Endothelial cell of umbilical vein (primary cell): ENCODE measurements around the gene SOX8.

Experiments used
- JUN ChIP-seq: IDR thresholded peaks from 2 replicates; pipeline ENCODE4 v1.6.1; 2011; ENCODE audit warnings: borderline replicate concordance, low read depth; ENCODE audit not compliant: insufficient read length, insufficient read depth
- MYC ChIP-seq: IDR thresholded peaks from one replicate; pipeline ENCODE4 v1.6.1; 2011; ENCODE audit warnings: mild to moderate bottlenecking, low read depth, low read length
- POLR2A ChIP-seq: IDR thresholded peaks from 2 replicates; pipeline ENCODE4 v1.6.1; 2012; ENCODE audit warnings: low read depth, mild to moderate bottlenecking, control low read depth, low read length
- TF ChIP-seq, protein P1 (sequence below), 2 donors: IDR thresholded peaks; 1 replicate in 1 of 2; 2 replicates in 1 of 2; pipeline ENCODE4 v1.5.1; 2011; ENCODE audit warnings: low read length in 2 of 2, mild to moderate bottlenecking in 2 of 2, moderate library complexity in 2 of 2, control low read depth in 1 of 2, inconsistent platforms in 1 of 2, low read depth in 1 of 2; ENCODE audit not compliant: insufficient read depth in 1 of 2; ENCODE audit errors: extremely low read depth in 1 of 2
- TF ChIP-seq, protein P2 (sequence below): IDR thresholded peaks from 2 replicates; pipeline ENCODE4 v1.6.1; 2011; ENCODE audit not compliant: insufficient read depth, insufficient read length

DNA sequence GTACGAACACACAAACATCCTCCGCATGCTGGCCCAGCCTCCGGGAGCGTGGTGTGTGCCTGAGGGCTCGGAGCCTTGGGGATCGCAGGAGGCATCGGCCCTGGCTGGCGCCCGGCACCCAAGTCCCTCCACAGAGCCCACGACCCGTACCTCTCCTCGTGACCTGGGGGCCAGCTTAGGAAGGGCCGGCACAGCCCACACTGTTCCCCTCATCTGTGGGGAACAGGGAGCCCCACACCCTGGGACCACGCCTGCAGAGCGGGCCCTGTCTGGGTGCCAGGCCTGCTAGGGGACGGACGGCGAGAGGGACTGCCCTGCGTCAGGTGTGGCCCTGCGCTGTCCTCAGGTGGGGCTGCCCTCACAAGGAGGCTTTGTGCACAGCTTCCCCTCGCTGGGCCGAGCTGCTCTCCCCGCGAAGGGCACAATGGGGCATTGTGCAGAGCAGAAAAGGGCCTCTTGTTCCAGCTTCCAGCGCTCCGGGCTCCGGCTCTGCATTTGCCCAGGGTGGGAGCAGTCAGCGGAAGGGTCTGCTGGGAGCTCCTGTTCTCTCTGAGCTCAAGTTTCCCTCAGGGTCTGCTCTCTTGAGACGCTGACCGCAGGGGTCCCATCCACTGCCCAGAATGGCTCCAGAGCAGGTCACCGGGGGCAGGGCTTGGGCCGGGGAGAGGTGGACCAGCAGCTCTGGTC, 9.1 kb upstream of the SOX8 start:
- TF ChIP-seq, protein P1, sequence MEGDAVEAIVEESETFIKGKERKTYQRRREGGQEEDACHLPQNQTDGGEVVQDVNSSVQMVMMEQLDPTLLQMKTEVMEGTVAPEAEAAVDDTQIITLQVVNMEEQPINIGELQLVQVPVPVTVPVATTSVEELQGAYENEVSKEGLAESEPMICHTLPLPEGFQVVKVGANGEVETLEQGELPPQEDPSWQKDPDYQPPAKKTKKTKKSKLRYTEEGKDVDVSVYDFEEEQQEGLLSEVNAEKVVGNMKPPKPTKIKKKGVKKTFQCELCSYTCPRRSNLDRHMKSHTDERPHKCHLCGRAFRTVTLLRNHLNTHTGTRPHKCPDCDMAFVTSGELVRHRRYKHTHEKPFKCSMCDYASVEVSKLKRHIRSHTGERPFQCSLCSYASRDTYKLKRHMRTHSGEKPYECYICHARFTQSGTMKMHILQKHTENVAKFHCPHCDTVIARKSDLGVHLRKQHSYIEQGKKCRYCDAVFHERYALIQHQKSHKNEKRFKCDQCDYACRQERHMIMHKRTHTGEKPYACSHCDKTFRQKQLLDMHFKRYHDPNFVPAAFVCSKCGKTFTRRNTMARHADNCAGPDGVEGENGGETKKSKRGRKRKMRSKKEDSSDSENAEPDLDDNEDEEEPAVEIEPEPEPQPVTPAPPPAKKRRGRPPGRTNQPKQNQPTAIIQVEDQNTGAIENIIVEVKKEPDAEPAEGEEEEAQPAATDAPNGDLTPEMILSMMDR (IDR thresholded peaks at IDR 0.05; ENCODE audit: extremely low read depth in 1 of 2, insufficient read depth in 1 of 2, low read depth in 1 of 2, low read length in 2 of 2), result no peak
- TF ChIP-seq MYC (no peak), POLR2A (no peak), JUN (no peak)
- TF ChIP-seq, protein P2, sequence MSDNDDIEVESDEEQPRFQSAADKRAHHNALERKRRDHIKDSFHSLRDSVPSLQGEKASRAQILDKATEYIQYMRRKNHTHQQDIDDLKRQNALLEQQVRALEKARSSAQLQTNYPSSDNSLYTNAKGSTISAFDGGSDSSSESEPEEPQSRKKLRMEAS, result no peak
